Measurements from ENCODE around the gene SYNDIG1. TPM values are rescaled to one million over a fixed set of nuclear protein-coding genes. Genes with fewer than 3 reads are reported as not detected.

Gene SYNDIG1
- total and polyA plus RNA-seq, 4 donors, result 23.9 to 46.4 (median 33.1) TPM

- no peaks in the 10 kb centered on the region for H3K9me3 ChIP-seq (ENCODE audit: control insufficient read depth, insufficient read depth, low read length)
- peaks cover 62% of the 10 kb centered on the region for H3K4me1 ChIP-seq (ENCODE audit: control insufficient read depth, insufficient read depth, low read length)
- H3K27me3 ChIP-seq (ENCODE audit: control insufficient read depth, insufficient read depth, low read length), result no peaks in the 10 kb centered on the region
- no peak for DNase-seq (ENCODE audit: low read depth in 4 of 6, low spot score in 6 of 6)
- H3K27ac ChIP-seq (ENCODE audit: low read depth, low read length), result no peak overlapping the region
- no peak overlapping the region for H3K4me3 ChIP-seq (ENCODE audit: low read depth, low read length)
- H3K36me3 ChIP-seq (ENCODE audit: control insufficient read depth, insufficient read depth, low read length), result peaks cover 13% of the 10 kb centered on the region
- WGBS (ENCODE audit: insufficient coverage), result 82% methylated on average over 8 of the region's 8 CpGs
Measured at GRCh38 chr20:24660651-24661050, 191.2 kb downstream of the SYNDIG1 start.

- Histone ChIP-seq H3K4me1 (ENCODE audit: control insufficient read depth, insufficient read depth, low read length) (peaks cover 67% of the 10 kb centered on the region), H3K27ac (ENCODE audit: low read depth, low read length) (no peak overlapping the region)
- WGBS (ENCODE audit: insufficient coverage), result 63% methylated on average over 1 of the region's 1 CpG
Measured at GRCh38 chr20:24661255-24661654, 191.8 kb downstream of the SYNDIG1 start.

GRCh38 chr20:24662322-24662721 lies 192.9 kb downstream of the SYNDIG1 start:
- peaks cover 56% of the 10 kb centered on the region for H3K4me1 ChIP-seq (ENCODE audit: control insufficient read depth, insufficient read depth, low read length)
- 65% methylated on average over 7 of the region's 8 CpGs for WGBS (ENCODE audit: insufficient coverage)
- no peak for DNase-seq (ENCODE audit: low read depth in 4 of 6, low spot score in 6 of 6)
- H3K4me3 ChIP-seq (ENCODE audit: low read depth, low read length), result no peak overlapping the region
- H3K36me3 ChIP-seq (ENCODE audit: control insufficient read depth, insufficient read depth, low read length), result peaks cover 17% of the 10 kb centered on the region
- no peaks in the 10 kb centered on the region for H3K27me3 ChIP-seq (ENCODE audit: control insufficient read depth, insufficient read depth, low read length)
- no peaks in the 10 kb centered on the region for H3K9me3 ChIP-seq (ENCODE audit: control insufficient read depth, insufficient read depth, low read length)
- no peak overlapping the region for H3K27ac ChIP-seq (ENCODE audit: low read depth, low read length)

More at GRCh38 chr20:24661255-24661654, 191.8 kb downstream of the SYNDIG1 start:
- no peak for DNase-seq (ENCODE audit: low read depth in 4 of 6, low spot score in 6 of 6)
- no peaks in the 10 kb centered on the region for H3K27me3 ChIP-seq (ENCODE audit: control insufficient read depth, insufficient read depth, low read length)
- no peaks in the 10 kb centered on the region for H3K9me3 ChIP-seq (ENCODE audit: control insufficient read depth, insufficient read depth, low read length)
- no peak overlapping the region for H3K4me3 ChIP-seq (ENCODE audit: low read depth, low read length)
- H3K36me3 ChIP-seq (ENCODE audit: control insufficient read depth, insufficient read depth, low read length), result peaks cover 19% of the 10 kb centered on the region

- peaks cover 17% of the 10 kb centered on the region for H3K36me3 ChIP-seq (ENCODE audit: control insufficient read depth, insufficient read depth, low read length)
- H3K27me3 ChIP-seq (ENCODE audit: control insufficient read depth, insufficient read depth, low read length), result no peaks in the 10 kb centered on the region
- WGBS (ENCODE audit: insufficient coverage), result 55% methylated on average over 7 of the region's 11 CpGs
- peak in 1 of 6 donors; percentile 37 for DNase-seq (ENCODE audit: low read depth in 4 of 6, low spot score in 6 of 6)
- H3K27ac ChIP-seq (ENCODE audit: low read depth, low read length), result no peak overlapping the region
- no peaks in the 10 kb centered on the region for H3K9me3 ChIP-seq (ENCODE audit: control insufficient read depth, insufficient read depth, low read length)
- no peak overlapping the region for H3K4me3 ChIP-seq (ENCODE audit: low read depth, low read length)
- H3K4me1 ChIP-seq (ENCODE audit: control insufficient read depth, insufficient read depth, low read length), result peaks cover 51% of the 10 kb centered on the region
Measured at GRCh38 chr20:24662752-24663365, 193.4 kb downstream of the SYNDIG1 start.

GRCh38 chr20:24663496-24663895 lies 194.1 kb downstream of the SYNDIG1 start:
- 100% methylated on average over 3 of the region's 6 CpGs for WGBS (ENCODE audit: insufficient coverage)
- H3K9me3 ChIP-seq (ENCODE audit: control insufficient read depth, insufficient read depth, low read length), result no peaks in the 10 kb centered on the region
- peaks cover 45% of the 10 kb centered on the region for H3K4me1 ChIP-seq (ENCODE audit: control insufficient read depth, insufficient read depth, low read length)
- H3K27ac ChIP-seq (ENCODE audit: low read depth, low read length), result no peak overlapping the region
- H3K36me3 ChIP-seq (ENCODE audit: control insufficient read depth, insufficient read depth, low read length), result peaks cover 17% of the 10 kb centered on the region
- H3K4me3 ChIP-seq (ENCODE audit: low read depth, low read length), result no peak overlapping the region
- no peak for DNase-seq (ENCODE audit: low read depth in 4 of 6, low spot score in 6 of 6)
- no peaks in the 10 kb centered on the region for H3K27me3 ChIP-seq (ENCODE audit: control insufficient read depth, insufficient read depth, low read length)

GRCh38 chr20:24664266-24664986 lies 195.0 kb downstream of the SYNDIG1 start:
- Histone ChIP-seq H3K27me3 (ENCODE audit: control insufficient read depth, insufficient read depth, low read length) (no peaks in the 10 kb centered on the region), H3K4me3 (ENCODE audit: low read depth, low read length) (no peak overlapping the region), H3K9me3 (ENCODE audit: control insufficient read depth, insufficient read depth, low read length) (no peaks in the 10 kb centered on the region), H3K4me1 (ENCODE audit: control insufficient read depth, insufficient read depth, low read length) (peaks cover 35% of the 10 kb centered on the region), H3K27ac (ENCODE audit: low read depth, low read length) (no peak overlapping the region), H3K36me3 (ENCODE audit: control insufficient read depth, insufficient read depth, low read length) (peaks cover 17% of the 10 kb centered on the region)
- 99% methylated on average over 12 of the region's 16 CpGs for WGBS (ENCODE audit: insufficient coverage)
- no peak for DNase-seq (ENCODE audit: low read depth in 4 of 6, low spot score in 6 of 6)

GRCh38 chr20:24665196-24665595 lies 195.8 kb downstream of the SYNDIG1 start:
- Histone ChIP-seq H3K27me3 (ENCODE audit: control insufficient read depth, insufficient read depth, low read length) (no peaks in the 10 kb centered on the region), H3K4me3 (ENCODE audit: low read depth, low read length) (no peak overlapping the region), H3K36me3 (ENCODE audit: control insufficient read depth, insufficient read depth, low read length) (peaks cover 19% of the 10 kb centered on the region), H3K9me3 (ENCODE audit: control insufficient read depth, insufficient read depth, low read length) (no peaks in the 10 kb centered on the region), H3K27ac (ENCODE audit: low read depth, low read length) (no peak overlapping the region), H3K4me1 (ENCODE audit: control insufficient read depth, insufficient read depth, low read length) (peaks cover 39% of the 10 kb centered on the region)
- no peak for DNase-seq (ENCODE audit: low read depth in 4 of 6, low spot score in 6 of 6)
- 75% methylated on average over 13 of the region's 13 CpGs for WGBS (ENCODE audit: insufficient coverage)

- WGBS (ENCODE audit: insufficient coverage), result 60% methylated on average over 11 of the region's 15 CpGs
- peaks cover 35% of the 10 kb centered on the region for H3K4me1 ChIP-seq (ENCODE audit: control insufficient read depth, insufficient read depth, low read length)
- H3K27ac ChIP-seq (ENCODE audit: low read depth, low read length), result no peak overlapping the region
- H3K4me3 ChIP-seq (ENCODE audit: low read depth, low read length), result no peak overlapping the region
- no peaks in the 10 kb centered on the region for H3K9me3 ChIP-seq (ENCODE audit: control insufficient read depth, insufficient read depth, low read length)
- DNase-seq (ENCODE audit: low read depth in 4 of 6, low spot score in 6 of 6), result no peak
- no peaks in the 10 kb centered on the region for H3K27me3 ChIP-seq (ENCODE audit: control insufficient read depth, insufficient read depth, low read length)
- H3K36me3 ChIP-seq (ENCODE audit: control insufficient read depth, insufficient read depth, low read length), result peaks cover 17% of the 10 kb centered on the region
Measured at GRCh38 chr20:24665741-24666191, 196.3 kb downstream of the SYNDIG1 start.

GRCh38 chr20:24667689-24668383 lies 198.4 kb downstream of the SYNDIG1 start:
- peaks cover 28% of the 10 kb centered on the region for H3K4me1 ChIP-seq (ENCODE audit: control insufficient read depth, insufficient read depth, low read length)
- H3K36me3 ChIP-seq (ENCODE audit: control insufficient read depth, insufficient read depth, low read length), result peaks cover 16% of the 10 kb centered on the region
- H3K27ac ChIP-seq (ENCODE audit: low read depth, low read length), result no peak overlapping the region
- H3K27me3 ChIP-seq (ENCODE audit: control insufficient read depth, insufficient read depth, low read length), result no peaks in the 10 kb centered on the region
- 93% methylated on average over 7 of the region's 7 CpGs for WGBS (ENCODE audit: insufficient coverage)
- DNase-seq (ENCODE audit: low read depth in 4 of 6, low spot score in 6 of 6), result no peak
- no peaks in the 10 kb centered on the region for H3K9me3 ChIP-seq (ENCODE audit: control insufficient read depth, insufficient read depth, low read length)
- no peak overlapping the region for H3K4me3 ChIP-seq (ENCODE audit: low read depth, low read length)

All from spinal cord (tissue), 10 donors.